PC-9 (cell line): ENCODE results near the gene PRPF38A. TPM values are rescaled to one million over a fixed set of nuclear protein-coding genes. Genes with fewer than 3 reads are reported as not detected.
A peak's percentile ranks its signal among the peaks of the same experiment; 100 is the strongest.

Experiments
- BruUV-seq: library from RNA; stranded (reverse); fragments of 400-500 nt; replicated peaks from 2 replicates; lab custom pipeline; 2021; lab: Mats Ljungman, UMichigan
- CTCF ChIA-PET: fragments of 300-600 bp; sonication (Branson Sonifier 250); formaldehyde crosslinking; loops from one replicate; lab custom pipeline; 2022; ENCODE audit warnings: antibody characterized with exemption; lab: Charles Lee
- POLR2A ChIA-PET: fragments of 300-600 bp; sonication (Branson Sonifier 250); formaldehyde crosslinking; loops from one replicate; lab custom pipeline; 2022; ENCODE audit warnings: antibody characterized with exemption; ENCODE audit not compliant: unreplicated experiment; lab: Charles Lee
- DNase-seq, 2 experiments: peaks; one replicate each; pipeline versions ENCODE4 v3.0.0 to v3.0.0-alpha.2; 2015 to 2022; ENCODE audit warnings: mixed read lengths in 1 of 2
- H2AFZ ChIP-seq: fragments of 200-600 bp; sonication (generic); 2 replicates; pipeline ENCODE4 v1.8.1; 2017; ENCODE audit warnings: antibody characterized with exemption
- H3F3A ChIP-seq: fragments of 200-600 bp; sonication (generic); 2 replicates; pipeline ENCODE4 v1.8.1; 2017; ENCODE audit warnings: antibody characterized with exemption, mild to moderate bottlenecking, low read depth; ENCODE audit not compliant: insufficient read depth
- H3K27ac ChIP-seq: fragments of 200-600 bp; sonication (generic); 2 replicates; pipeline ENCODE4 v1.6.1; 2016; ENCODE audit warnings: mixed run types
- H3K27me3 ChIP-seq: fragments of 200-600 bp; sonication (generic); 2 replicates; pipeline ENCODE4 v1.6.1; 2016; ENCODE audit warnings: low read depth, mixed run types; ENCODE audit not compliant: insufficient read depth
- H3K36me3 ChIP-seq: fragments of 200-600 bp; sonication (generic); 2 replicates; pipeline ENCODE4 v1.6.1; 2016; ENCODE audit warnings: low read depth, mixed run types
- H3K4me1 ChIP-seq: fragments of 200-600 bp; sonication (generic); replicated peaks from 2 replicates; pipeline ENCODE4 v1.6.1; 2016; ENCODE audit warnings: mixed run types; ENCODE audit not compliant: insufficient read depth
- H3K4me2 ChIP-seq: fragments of 200-600 bp; sonication (generic); 2 replicates; pipeline ENCODE4 v1.6.1; 2017; ENCODE audit warnings: mixed run types
- H3K4me3 ChIP-seq: fragments of 200-600 bp; sonication (generic); 2 replicates; pipeline ENCODE4 v1.6.1; 2016; ENCODE audit warnings: mixed run types
- H3K79me2 ChIP-seq: fragments of 200-600 bp; sonication (generic); 2 replicates; pipeline ENCODE4 v1.6.1; 2017; ENCODE audit warnings: low read depth, mixed run types
- H3K9me2 ChIP-seq: fragments of 200-600 bp; sonication (generic); 2 replicates; pipeline ENCODE4 v1.8.1; 2017; ENCODE audit warnings: mild to moderate bottlenecking; ENCODE audit not compliant: insufficient read depth
- H3K9me3 ChIP-seq: fragments of 200-600 bp; sonication (generic); 2 replicates; pipeline ENCODE4 v1.8.1; 2016; ENCODE audit warnings: low read depth; ENCODE audit not compliant: insufficient read depth
- H4K20me1 ChIP-seq: fragments of 200-600 bp; sonication (generic); 2 replicates; pipeline ENCODE4 v1.8.1; 2017; ENCODE audit not compliant: insufficient read depth
- EZH2 ChIP-seq: fragments of 200-600 bp; sonication (generic); IDR thresholded peaks from 2 replicates; pipeline ENCODE4 v1.8.0; 2017; ENCODE audit warnings: antibody characterized with exemption, low read depth
- intact Hi-C: fragments of 100-400 bp; cut with micrococcal nuclease; formaldehyde crosslinking; loops from one replicate; pipeline ENCODE4 v1.10.0; 2022; ENCODE audit not compliant: unreplicated experiment
- total RNA-seq: library from RNA; stranded (reverse); gene quantifications from 2 replicates; pipeline ENCODE4 v1.2.3, GENCODE V29; 2021
- TF ChIP-seq, protein P1 (sequence below): fragments of 200-600 bp; sonication (generic); conservative IDR thresholded peaks from 2 replicates; pipeline ENCODE4 v1.6.1; 2017; ENCODE audit warnings: mixed run types, antibody characterized with exemption, mild to moderate bottlenecking, moderate library complexity

The PRPF38A gene
- total RNA-seq, 1 experiment from 2014 or later: 57.2 TPM

DNA sequence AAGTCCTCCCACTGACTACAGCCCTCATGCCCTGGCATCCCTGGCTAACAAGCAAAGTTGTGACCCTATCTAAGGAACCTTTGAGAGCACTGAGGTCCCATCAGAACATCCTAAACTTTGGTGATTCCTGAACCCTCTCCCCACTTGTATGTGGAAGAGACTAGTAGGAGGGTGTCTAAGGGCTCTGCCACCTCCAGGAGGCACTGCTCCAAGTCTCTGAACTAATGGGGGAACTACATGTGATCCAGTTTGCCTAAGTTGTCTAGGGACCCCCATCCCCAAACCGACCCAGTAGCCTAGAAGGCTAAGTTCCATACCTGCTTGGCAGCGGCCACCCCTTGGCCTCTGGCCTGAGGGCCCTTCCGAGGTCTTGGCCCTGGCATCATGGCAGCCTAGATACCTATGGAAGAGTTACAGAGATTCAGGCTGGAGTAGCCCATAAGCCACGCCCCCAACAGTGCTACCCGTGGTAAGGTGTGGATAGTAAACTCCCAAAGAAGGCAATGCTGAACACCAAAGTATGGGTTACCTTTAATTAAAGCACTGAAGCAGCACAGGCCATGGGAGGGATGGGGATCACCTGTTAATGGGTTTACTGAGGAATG, 40.1 kb upstream of the PRPF38A start:
- Histone ChIP-seq H3F3A (peaks cover 18% of the 10 kb centered on the region; the same call in 1 of the 2 replicates), H4K20me1 (no peaks in the 10 kb centered on the region), H3K4me2 (peak overlapping the region; percentile 89), H3K27me3 (no peaks in the 10 kb centered on the region), H3K36me3 (peaks cover 8% of the 10 kb centered on the region; the same call in 1 of the 2 replicates), H3K79me2 (peaks cover 20% of the 10 kb centered on the region), H3K4me1 (peaks cover 15% of the 10 kb centered on the region), H3K4me3 (peak overlapping the region; percentile 92; the same call in 1 of the 2 replicates), H3K9me3 (no peaks in the 10 kb centered on the region), H3K27ac (peak overlapping the region; percentile 86; the same call in 1 of the 2 replicates), H2AFZ (no peak overlapping the region), H3K9me2 (no peaks in the 10 kb centered on the region)
- ChIA-PET POLR2A (interaction anchor here (0.7 kb wide), 1 partner anchor 14 kb away, joined by 4 read pairs; no protein-coding TSS in a partner anchor), CTCF (no interaction called here)
- no peak for TF ChIP-seq EZH2
- TF ChIP-seq, protein P1, sequence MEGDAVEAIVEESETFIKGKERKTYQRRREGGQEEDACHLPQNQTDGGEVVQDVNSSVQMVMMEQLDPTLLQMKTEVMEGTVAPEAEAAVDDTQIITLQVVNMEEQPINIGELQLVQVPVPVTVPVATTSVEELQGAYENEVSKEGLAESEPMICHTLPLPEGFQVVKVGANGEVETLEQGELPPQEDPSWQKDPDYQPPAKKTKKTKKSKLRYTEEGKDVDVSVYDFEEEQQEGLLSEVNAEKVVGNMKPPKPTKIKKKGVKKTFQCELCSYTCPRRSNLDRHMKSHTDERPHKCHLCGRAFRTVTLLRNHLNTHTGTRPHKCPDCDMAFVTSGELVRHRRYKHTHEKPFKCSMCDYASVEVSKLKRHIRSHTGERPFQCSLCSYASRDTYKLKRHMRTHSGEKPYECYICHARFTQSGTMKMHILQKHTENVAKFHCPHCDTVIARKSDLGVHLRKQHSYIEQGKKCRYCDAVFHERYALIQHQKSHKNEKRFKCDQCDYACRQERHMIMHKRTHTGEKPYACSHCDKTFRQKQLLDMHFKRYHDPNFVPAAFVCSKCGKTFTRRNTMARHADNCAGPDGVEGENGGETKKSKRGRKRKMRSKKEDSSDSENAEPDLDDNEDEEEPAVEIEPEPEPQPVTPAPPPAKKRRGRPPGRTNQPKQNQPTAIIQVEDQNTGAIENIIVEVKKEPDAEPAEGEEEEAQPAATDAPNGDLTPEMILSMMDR: no peak
- intact Hi-C loops: no loop called here
- no peak for DNase-seq
- BruUV-seq: no TSS peak

GRCh38 chr1:52365071-52365745, 39.2 kb upstream of the PRPF38A start:
- Histone ChIP-seq H2AFZ (peak overlapping the region; percentile 99), H4K20me1 (no peaks in the 10 kb centered on the region), H3F3A (peaks cover 20% of the 10 kb centered on the region; the same call in 1 of the 2 replicates), H3K9me2 (no peaks in the 10 kb centered on the region), H3K36me3 (peaks cover under 1% of the 10 kb centered on the region; the same call in 1 of the 2 replicates), H3K27me3 (no peaks in the 10 kb centered on the region), H3K4me1 (peaks cover 15% of the 10 kb centered on the region), H3K79me2 (peaks cover 20% of the 10 kb centered on the region), H3K9me3 (no peaks in the 10 kb centered on the region), H3K4me2 (peak overlapping the region; percentile 89), H3K4me3 (peak overlapping the region; percentile 92), H3K27ac (peak overlapping the region; percentile 86)
- TF ChIP-seq EZH2: no peak
- TF ChIP-seq, protein P1: no peak
- ChIA-PET POLR2A (interaction anchor here (0.5 to 0.7 kb wide), 4 partner anchors 13 to 847 kb away, joined by 3 to 11 read pairs (median 4); no protein-coding TSS in a partner anchor), CTCF (no interaction called here)
- TSS peak; percentile 52 for BruUV-seq
- intact Hi-C loops: loop anchor here (5.0 kb wide), 1 partner anchor 308 kb away; the partner anchor contains the start of genes BTF3L4 and TXNDC12
- peak; percentile 78 to 81 for DNase-seq

DNA sequence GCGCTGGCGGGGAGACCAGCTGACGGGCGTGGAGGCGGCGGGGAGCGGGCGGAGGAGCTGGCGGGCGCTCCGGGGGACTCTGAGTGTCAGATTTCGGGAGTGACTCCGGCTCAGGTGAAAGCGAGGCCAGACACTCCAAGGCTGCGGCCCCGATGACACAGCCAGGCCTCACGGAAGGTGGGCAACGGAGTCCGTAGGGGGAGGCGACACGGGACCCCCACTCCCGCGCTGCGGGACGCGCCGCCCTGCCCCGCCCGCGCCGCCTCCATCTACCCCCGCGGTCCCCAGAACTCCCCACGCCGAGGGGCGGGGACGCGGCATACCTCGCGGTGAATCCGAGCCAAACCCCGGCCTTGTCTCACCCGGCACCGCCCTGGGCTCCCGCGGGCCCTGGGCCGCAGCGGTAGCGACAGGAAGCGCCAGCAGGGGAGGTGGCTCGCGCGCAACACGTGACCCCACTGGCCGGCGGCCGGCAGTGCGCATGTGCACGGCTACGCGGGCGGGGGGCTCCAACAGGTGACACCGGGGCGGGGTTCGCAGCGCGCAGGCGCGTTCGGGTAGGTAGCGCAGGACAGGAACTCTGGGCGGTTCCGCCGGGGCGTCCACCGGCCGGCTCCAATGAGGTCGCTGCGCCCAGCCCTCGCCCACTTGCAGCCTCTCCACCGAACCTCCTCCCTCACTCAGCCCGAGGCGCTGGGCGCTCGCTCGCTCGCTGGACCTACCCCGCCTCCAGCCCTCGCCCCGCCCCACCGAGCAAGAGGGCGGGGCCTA, 38.5 kb upstream of the PRPF38A start, which contains the start of gene CC2D1B:
CC2D1B (minus strand) TSS at position 460 of the 771 bp plus-strand sequence. CDS start 1,585 bp downstream, outside the sequence.
- peaks cover 15% of the 10 kb centered on the region for H3K4me1 ChIP-seq
- no peaks in the 10 kb centered on the region for H3K9me3 ChIP-seq
- peaks cover 20% of the 10 kb centered on the region for H3K79me2 ChIP-seq
- H3F3A ChIP-seq: peaks cover 20% of the 10 kb centered on the region; the same call in 1 of the 2 replicates
- H2AFZ ChIP-seq: peak within 1 kb of the TSS; percentile 99
- ChIA-PET POLR2A (interaction anchor here (0.5 to 1.0 kb wide), 5 partner anchors 37 to 846 kb away, joined by 3 to 21 read pairs (median 8); no protein-coding TSS in a partner anchor), CTCF (no interaction called here)
- no peaks in the 10 kb centered on the region for H4K20me1 ChIP-seq
- H3K27ac ChIP-seq: peak within 1 kb of the TSS; percentile 86
- no peaks in the 10 kb centered on the region for H3K36me3 ChIP-seq
- no TSS peak for BruUV-seq
- H3K27me3 ChIP-seq: no peaks in the 10 kb centered on the region
- peak; percentile 94 to 100 for DNase-seq
- H3K9me2 ChIP-seq: no peaks in the 10 kb centered on the region
- TF ChIP-seq EZH2: no peak
- TF ChIP-seq, protein P1: no peak
- peak within 1 kb of the TSS; percentile 89 for H3K4me2 ChIP-seq
- intact Hi-C loops: loop anchor here (1.0 to 5.0 kb wide), 2 partner anchors 38 to 309 kb away; partner anchors contain the start of genes BTF3L4, ORC1, PRPF38A and TXNDC12
- H3K4me3 ChIP-seq: peak within 1 kb of the TSS; percentile 92
